Parathyroid adenoma (tissue), 2 donors: ENCODE results near the gene RPL27.

Source experiments
- H2AFZ ChIP-seq: fragments of 300-600 bp; sonication (generic); one replicate; pipeline ENCODE4 v1.7.0; 2017; ENCODE audit warnings: antibody characterized with exemption, mild to moderate bottlenecking
- H3K27ac ChIP-seq: fragments of 300-600 bp; sonication (generic); one replicate; pipeline ENCODE4 v1.7.0; 2017
- H3K27me3 ChIP-seq: fragments of 300-600 bp; sonication (generic); one replicate; pipeline ENCODE4 v1.7.0; 2017; ENCODE audit warnings: low read length; ENCODE audit not compliant: control insufficient read depth, insufficient read depth
- H3K36me3 ChIP-seq: fragments of 300-600 bp; sonication (generic); one replicate; pipeline ENCODE4 v1.7.0; 2017; ENCODE audit warnings: low read length; ENCODE audit not compliant: control insufficient read depth, insufficient read depth
- H3K4me1 ChIP-seq: fragments of 300-600 bp; sonication (generic); one replicate; pipeline ENCODE4 v1.7.0; 2017; ENCODE audit warnings: control low read depth
- H3K4me2 ChIP-seq: fragments of 300-600 bp; sonication (generic); one replicate; pipeline ENCODE4 v1.7.0; 2017; ENCODE audit warnings: low read length
- H3K4me3 ChIP-seq: fragments of 300-600 bp; sonication (generic); one replicate; pipeline ENCODE4 v1.7.0; 2017; ENCODE audit warnings: low read depth, low read length
- H3K79me2 ChIP-seq: fragments of 300-600 bp; sonication (generic); one replicate; pipeline ENCODE4 v1.7.0; 2017; ENCODE audit warnings: control low read depth
- H3K9ac ChIP-seq: fragments of 300-600 bp; sonication (generic); one replicate; pipeline ENCODE4 v1.7.0; 2017; ENCODE audit warnings: mild to moderate bottlenecking
- H3K9me3 ChIP-seq: fragments of 300-600 bp; sonication (generic); one replicate; pipeline ENCODE4 v1.7.0; 2017; ENCODE audit warnings: low read length; ENCODE audit not compliant: control insufficient read depth
- TF ChIP-seq, protein P1 (sequence below): fragments of 300-600 bp; sonication (generic); IDR thresholded peaks from one replicate; pipeline ENCODE4 v1.7.0; 2017; ENCODE audit warnings: antibody characterized with exemption, mild to moderate bottlenecking
- donor health status: primary hyperparathyroidism.

The RPL27 gene

DNA sequence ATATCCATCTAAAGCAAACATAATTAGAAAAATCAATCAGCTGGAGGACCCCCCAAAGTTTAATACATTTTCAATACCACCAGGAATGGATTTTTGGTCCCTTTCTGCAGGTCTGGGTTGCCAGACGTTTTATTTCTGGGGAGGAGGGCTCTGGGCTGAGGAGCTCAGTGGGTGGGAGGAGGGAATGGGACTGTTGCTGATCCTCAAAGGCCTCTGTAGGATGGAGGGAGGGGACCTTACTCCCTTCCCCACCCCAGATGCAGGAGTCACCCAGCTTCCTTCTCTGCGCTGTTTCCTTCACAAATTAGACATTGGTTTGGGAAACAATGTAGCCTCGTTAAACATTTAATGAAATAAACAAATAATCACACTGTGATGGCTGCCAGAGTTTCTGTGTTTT is 33.4 kb downstream of the RPL27 start:
- Histone ChIP-seq H3K9me3 (no peaks in the 10 kb centered on the region), H3K79me2 (no peaks in the 10 kb centered on the region), H3K27ac (no peak overlapping the region), H3K4me3 (no peak overlapping the region), H3K9ac (no peak overlapping the region), H2AFZ (no peak overlapping the region), H3K4me2 (no peak overlapping the region), H3K27me3 (no peaks in the 10 kb centered on the region), H3K36me3 (no peaks in the 10 kb centered on the region), H3K4me1 (peaks cover 4% of the 10 kb centered on the region)
- TF ChIP-seq, protein P1, sequence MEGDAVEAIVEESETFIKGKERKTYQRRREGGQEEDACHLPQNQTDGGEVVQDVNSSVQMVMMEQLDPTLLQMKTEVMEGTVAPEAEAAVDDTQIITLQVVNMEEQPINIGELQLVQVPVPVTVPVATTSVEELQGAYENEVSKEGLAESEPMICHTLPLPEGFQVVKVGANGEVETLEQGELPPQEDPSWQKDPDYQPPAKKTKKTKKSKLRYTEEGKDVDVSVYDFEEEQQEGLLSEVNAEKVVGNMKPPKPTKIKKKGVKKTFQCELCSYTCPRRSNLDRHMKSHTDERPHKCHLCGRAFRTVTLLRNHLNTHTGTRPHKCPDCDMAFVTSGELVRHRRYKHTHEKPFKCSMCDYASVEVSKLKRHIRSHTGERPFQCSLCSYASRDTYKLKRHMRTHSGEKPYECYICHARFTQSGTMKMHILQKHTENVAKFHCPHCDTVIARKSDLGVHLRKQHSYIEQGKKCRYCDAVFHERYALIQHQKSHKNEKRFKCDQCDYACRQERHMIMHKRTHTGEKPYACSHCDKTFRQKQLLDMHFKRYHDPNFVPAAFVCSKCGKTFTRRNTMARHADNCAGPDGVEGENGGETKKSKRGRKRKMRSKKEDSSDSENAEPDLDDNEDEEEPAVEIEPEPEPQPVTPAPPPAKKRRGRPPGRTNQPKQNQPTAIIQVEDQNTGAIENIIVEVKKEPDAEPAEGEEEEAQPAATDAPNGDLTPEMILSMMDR = no peak

DNA sequence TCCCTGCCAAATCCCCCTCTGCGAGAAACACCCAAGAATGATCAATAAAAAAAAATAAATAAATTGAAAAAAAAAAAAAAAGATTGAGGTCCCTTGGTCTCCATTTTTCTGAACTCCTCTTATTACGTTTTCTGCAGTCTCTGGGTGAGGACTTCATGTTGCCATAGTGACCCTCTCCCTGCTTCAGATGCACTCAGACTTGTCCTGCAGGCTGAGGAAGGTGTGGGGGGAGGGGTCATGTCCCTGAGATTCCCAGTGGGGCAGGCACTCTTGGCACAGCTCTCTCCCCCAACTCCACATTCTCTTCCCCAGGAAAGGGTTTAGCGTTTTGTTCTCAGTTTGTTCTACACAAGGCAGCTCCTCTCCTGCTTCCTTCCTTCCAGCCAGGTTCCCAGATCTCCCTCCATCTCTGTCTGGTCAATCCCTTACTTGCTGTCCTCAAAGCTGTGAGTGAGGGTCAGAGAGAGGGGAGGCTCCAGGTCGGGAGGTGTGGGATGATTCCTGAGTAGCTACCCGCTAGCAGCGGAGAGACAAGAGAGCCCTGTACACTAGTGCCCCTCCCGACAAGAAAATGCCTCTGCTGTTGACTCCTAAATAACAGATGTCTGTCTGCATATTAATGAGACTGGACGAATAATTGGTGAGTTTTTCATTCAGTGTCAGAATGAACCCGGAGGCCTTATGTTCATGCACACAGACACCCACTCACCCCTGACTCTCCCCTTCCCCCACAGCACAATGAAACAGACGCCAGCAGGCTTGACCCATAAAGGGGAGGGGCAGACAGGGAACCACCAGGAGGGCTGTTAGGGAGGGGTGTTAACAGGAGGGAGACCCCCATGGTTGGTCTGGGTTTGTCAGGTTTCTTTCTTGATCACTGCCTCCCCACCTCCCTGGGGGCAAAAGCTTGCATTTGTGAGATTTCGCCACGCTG is 36.0 kb downstream of the RPL27 start:
- Histone ChIP-seq H3K9ac (no peak overlapping the region), H3K27me3 (no peaks in the 10 kb centered on the region), H2AFZ (peak overlapping the region; percentile 76), H3K36me3 (no peaks in the 10 kb centered on the region), H3K4me2 (no peak overlapping the region), H3K4me3 (no peak overlapping the region), H3K9me3 (no peaks in the 10 kb centered on the region), H3K27ac (no peak overlapping the region), H3K4me1 (peaks cover 4% of the 10 kb centered on the region), H3K79me2 (no peaks in the 10 kb centered on the region)
- TF ChIP-seq, protein P1 = no peak

DNA sequence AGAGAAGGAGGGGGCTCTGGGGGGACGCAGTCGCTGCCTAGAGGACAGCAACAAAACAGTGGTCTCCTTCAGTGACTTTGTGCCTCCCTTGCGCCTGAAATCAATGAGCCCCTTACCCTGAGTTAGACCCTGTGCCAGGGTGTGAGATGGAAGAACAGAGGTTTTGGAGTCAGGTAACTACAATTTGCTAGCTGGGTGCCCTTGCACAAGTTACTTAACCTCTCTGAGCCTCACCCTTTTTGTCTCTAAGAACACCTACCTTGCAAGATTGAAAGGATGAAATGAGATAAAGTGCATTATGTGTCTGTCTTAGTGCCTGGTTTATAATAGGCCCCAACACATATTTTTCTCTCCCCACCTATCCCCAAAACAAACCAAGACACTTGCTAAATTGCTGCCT is 36.7 kb downstream of the RPL27 start:
- Histone ChIP-seq H3K9ac (no peak overlapping the region), H3K27me3 (no peaks in the 10 kb centered on the region), H3K4me1 (peaks cover 4% of the 10 kb centered on the region), H3K4me2 (no peak overlapping the region), H3K9me3 (no peaks in the 10 kb centered on the region), H3K79me2 (no peaks in the 10 kb centered on the region), H3K4me3 (no peak overlapping the region), H3K27ac (no peak overlapping the region), H2AFZ (no peak overlapping the region), H3K36me3 (no peaks in the 10 kb centered on the region)
- TF ChIP-seq, protein P1 = no peak

DNA sequence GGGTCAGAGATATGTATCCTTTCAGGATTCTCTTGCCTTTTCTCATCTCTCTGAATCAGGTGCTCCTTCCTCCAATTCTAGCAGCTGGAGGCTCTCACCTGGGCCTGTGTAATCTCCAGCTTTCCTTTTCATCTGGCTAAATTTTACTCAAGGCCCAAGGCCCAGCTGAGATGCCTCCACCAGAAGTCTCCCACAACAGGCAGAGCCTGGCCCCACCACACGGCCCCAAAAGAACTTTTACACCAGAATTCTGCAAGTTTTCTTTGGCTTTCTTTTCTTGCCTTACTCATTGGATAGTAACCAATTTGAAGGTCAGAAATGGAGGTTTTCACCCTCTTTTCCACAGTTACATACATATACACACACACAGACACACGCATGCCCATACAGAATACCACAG is 41.4 kb downstream of the RPL27 start:
- H3K27me3 ChIP-seq = no peaks in the 10 kb centered on the region
- H2AFZ ChIP-seq = no peak overlapping the region

More for the DNA sequence above, 41.4 kb downstream of the RPL27 start:
- Histone ChIP-seq H3K4me1 (no peaks in the 10 kb centered on the region), H3K4me3 (no peak overlapping the region), H3K4me2 (no peak overlapping the region), H3K27ac (no peak overlapping the region), H3K36me3 (no peaks in the 10 kb centered on the region), H3K9ac (no peak overlapping the region), H3K9me3 (no peaks in the 10 kb centered on the region), H3K79me2 (no peaks in the 10 kb centered on the region)
- TF ChIP-seq, protein P1 = no peak
